GM23248 (cell line): ENCODE measurements around the gene TTC23L. TPM values are rescaled to one million over a fixed set of nuclear protein-coding genes. Genes with fewer than 3 reads are reported as not detected.

Source experiments
- DNase-seq: peaks from one replicate; pipeline ENCODE4 v3.0.0-alpha.2; 2015
- H2AFZ ChIP-seq: fragments of 200-600 bp; sonication (generic); 2 replicates; pipeline ENCODE4 v1.6.1; 2016; ENCODE audit warnings: antibody characterized with exemption
- H3F3A ChIP-seq: fragments of 200-600 bp; sonication (generic); 2 replicates; pipeline ENCODE4 v1.6.1; 2016; ENCODE audit warnings: mild to moderate bottlenecking, antibody characterized with exemption, mixed run types; ENCODE audit not compliant: insufficient read depth
- H3K27ac ChIP-seq: fragments of 200-600 bp; sonication (generic); 2 replicates; pipeline ENCODE4 v1.5.1; 2016; ENCODE audit warnings: mild to moderate bottlenecking
- H3K27me3 ChIP-seq: fragments of 200-600 bp; sonication (generic); replicated peaks from 2 replicates; pipeline ENCODE4 v1.6.1; 2016; ENCODE audit warnings: mild to moderate bottlenecking; ENCODE audit not compliant: insufficient read depth
- H3K36me3 ChIP-seq: fragments of 200-600 bp; sonication (generic); 2 replicates; pipeline ENCODE4 v1.6.1; 2016; ENCODE audit warnings: low read depth, mild to moderate bottlenecking
- H3K4me1 ChIP-seq: fragments of 200-600 bp; sonication (generic); 2 replicates; pipeline ENCODE4 v1.6.1; 2016; ENCODE audit warnings: mild to moderate bottlenecking; ENCODE audit not compliant: insufficient read depth
- H3K4me2 ChIP-seq: fragments of 200-600 bp; sonication (generic); one replicate; pipeline ENCODE4 v1.6.1; 2016; ENCODE audit warnings: mild to moderate bottlenecking; ENCODE audit not compliant: unreplicated experiment
- H3K4me3 ChIP-seq: fragments of 200-600 bp; sonication (generic); 2 replicates; pipeline ENCODE4 v1.5.1; 2016; ENCODE audit warnings: mild to moderate bottlenecking
- H3K79me2 ChIP-seq: fragments of 200-600 bp; sonication (generic); 2 replicates; pipeline ENCODE4 v1.6.1; 2016; ENCODE audit warnings: mild to moderate bottlenecking; ENCODE audit not compliant: insufficient read depth
- H3K9ac ChIP-seq: fragments of 200-600 bp; sonication (generic); 2 replicates; pipeline ENCODE4 v1.6.1; 2016; ENCODE audit warnings: mild to moderate bottlenecking
- H3K9me2 ChIP-seq: fragments of 200-600 bp; sonication (generic); 2 replicates; pipeline ENCODE4 v1.6.1; 2016; ENCODE audit warnings: mixed run types, mild to moderate bottlenecking, moderate library complexity; ENCODE audit not compliant: insufficient read depth
- H3K9me3 ChIP-seq: fragments of 200-600 bp; sonication (generic); one replicate; pipeline ENCODE4 v1.6.1; 2017; ENCODE audit warnings: low read depth
- H4K20me1 ChIP-seq: fragments of 200-600 bp; sonication (generic); 2 replicates; pipeline ENCODE4 v1.6.0; 2016; ENCODE audit not compliant: insufficient read depth
- EZH2 ChIP-seq: fragments of 200-600 bp; sonication (generic); IDR thresholded peaks from 2 replicates; pipeline ENCODE4 v1.6.1; 2018; ENCODE audit warnings: antibody characterized with exemption, mild to moderate bottlenecking; ENCODE audit not compliant: insufficient read depth, poor library complexity, severe bottlenecking
- EZH2phosphoT487 ChIP-seq: fragments of 200-600 bp; sonication (generic); IDR thresholded peaks from 2 replicates; pipeline ENCODE4 v1.6.1; 2018; ENCODE audit warnings: antibody characterized with exemption, moderate library complexity, mild to moderate bottlenecking, low read depth; ENCODE audit not compliant: insufficient read depth
- WGBS, 2 experiments: methylation state at CpG; one replicate each; pipeline ENCODE4 v1.1.6; 2015 to 2017; ENCODE audit warnings: low lambda C conversion rate in 2 of 2, low coverage in 1 of 2; ENCODE audit errors: missing lambda C conversion rate in 2 of 2; 5-methylcytosine and 5-hydroxymethylcytosine counted together
- in situ Hi-C: fragments of 300-500 bp; cut with MboI; formaldehyde crosslinking; loops from 2 replicates; pipeline ENCODE4 v1.15.0; 2020
- polyA plus RNA-seq: library from polyadenylated mRNA; unstranded; fragments of >200 nt; fragmentation: Nextera tagmentation; extraction: Ambion mirVana; gene quantifications from 2 replicates; pipeline ENCODE4 v1.2.1, GENCODE V29; 2016
- total RNA-seq: library from RNA; depleted of rRNA; stranded (reverse); fragments of >200 nt; shearing (Covaris generic); gene quantifications from 2 replicates; pipeline ENCODE4 v1.2.3, GENCODE V29; 2014

The TTC23L gene
- total and polyA plus RNA-seq, 2 experiments from 2014 or later: under 0.01 TPM; not detected in 1

GRCh38 chr5:34844106-34844505 is 5.1 kb downstream of the TTC23L start:
- Histone ChIP-seq H3K4me2 (no peak overlapping the region), H3K27me3 (no peaks in the 10 kb centered on the region), H3K79me2 (no peaks in the 10 kb centered on the region), H3K36me3 (no peaks in the 10 kb centered on the region), H3F3A (no peaks in the 10 kb centered on the region), H4K20me1 (no peaks in the 10 kb centered on the region), H3K9me2 (no peaks in the 10 kb centered on the region), H3K9me3 (no peaks in the 10 kb centered on the region), H3K4me1 (no peaks in the 10 kb centered on the region), H3K4me3 (no peak overlapping the region), H3K9ac (no peak overlapping the region), H2AFZ (no peak overlapping the region), H3K27ac (no peak overlapping the region)
- no peak for TF ChIP-seq EZH2
- in situ Hi-C loops: no loop called here
- 72 to 74% methylated on average over 3 of the region's 3 CpGs for WGBS, 2 experiments
- DNase-seq: no peak

GRCh38 chr5:34844999-34845398 is 6.0 kb downstream of the TTC23L start:
- TF ChIP-seq EZH2phosphoT487 (no peak), EZH2 (no peak)
- no peaks in the 10 kb centered on the region for H3K36me3 ChIP-seq
- H3K9me3 ChIP-seq: no peaks in the 10 kb centered on the region
- no peaks in the 10 kb centered on the region for H4K20me1 ChIP-seq
- no peaks in the 10 kb centered on the region for H3K4me1 ChIP-seq
- in situ Hi-C loops: no loop called here
- H3K4me3 ChIP-seq: no peak overlapping the region
- H3K27me3 ChIP-seq: no peaks in the 10 kb centered on the region
- H3K27ac ChIP-seq: no peak overlapping the region
- no peak overlapping the region for H3K9ac ChIP-seq
- no peaks in the 10 kb centered on the region for H3F3A ChIP-seq
- no peaks in the 10 kb centered on the region for H3K79me2 ChIP-seq
- WGBS, 2 experiments: 86 to 93% methylated on average over 4 of the region's 4 CpGs
- H3K4me2 ChIP-seq: no peak overlapping the region
- H3K9me2 ChIP-seq: no peaks in the 10 kb centered on the region
- H2AFZ ChIP-seq: no peak overlapping the region
- no peak for DNase-seq

- Histone ChIP-seq H3K9me3 (no peaks in the 10 kb centered on the region), H4K20me1 (no peaks in the 10 kb centered on the region), H3K4me3 (no peak overlapping the region), H3K9ac (no peak overlapping the region), H3F3A (no peaks in the 10 kb centered on the region), H3K27me3 (no peaks in the 10 kb centered on the region), H3K4me2 (no peak overlapping the region), H3K36me3 (no peaks in the 10 kb centered on the region), H3K9me2 (no peaks in the 10 kb centered on the region), H3K4me1 (no peaks in the 10 kb centered on the region), H3K27ac (no peak overlapping the region), H2AFZ (no peak overlapping the region), H3K79me2 (no peaks in the 10 kb centered on the region)
- DNase-seq: no peak
- in situ Hi-C loops: no loop called here
- TF ChIP-seq EZH2phosphoT487: no peak
- no peak for TF ChIP-seq EZH2
Observed at GRCh38 chr5:34847056-34847455, 8.1 kb downstream of the TTC23L start.

- Histone ChIP-seq H2AFZ (no peak overlapping the region), H3K9me3 (no peaks in the 10 kb centered on the region), H3F3A (no peaks in the 10 kb centered on the region), H3K4me3 (no peak overlapping the region), H3K4me2 (no peak overlapping the region), H3K27me3 (no peaks in the 10 kb centered on the region), H3K36me3 (no peaks in the 10 kb centered on the region), H3K79me2 (no peaks in the 10 kb centered on the region), H3K9me2 (no peaks in the 10 kb centered on the region), H3K27ac (no peak overlapping the region), H4K20me1 (no peaks in the 10 kb centered on the region), H3K4me1 (no peaks in the 10 kb centered on the region), H3K9ac (no peak overlapping the region)
- in situ Hi-C loops: no loop called here
- DNase-seq: no peak
- no peak for TF ChIP-seq EZH2phosphoT487
- TF ChIP-seq EZH2: no peak
- WGBS, 2 experiments: 79 to 88% methylated on average over 4 of the region's 4 CpGs
Observed at GRCh38 chr5:34847552-34847951, 8.6 kb downstream of the TTC23L start.

GRCh38 chr5:34848230-34848629 is 9.3 kb downstream of the TTC23L start:
- Histone ChIP-seq H3K4me2 (no peak overlapping the region), H2AFZ (no peak overlapping the region), H3K4me1 (no peaks in the 10 kb centered on the region), H3K9ac (no peak overlapping the region), H3K27ac (no peak overlapping the region), H3F3A (no peaks in the 10 kb centered on the region), H3K79me2 (no peaks in the 10 kb centered on the region), H4K20me1 (no peaks in the 10 kb centered on the region), H3K9me2 (no peaks in the 10 kb centered on the region), H3K4me3 (no peak overlapping the region), H3K36me3 (no peaks in the 10 kb centered on the region), H3K27me3 (no peaks in the 10 kb centered on the region), H3K9me3 (no peaks in the 10 kb centered on the region)
- in situ Hi-C loops: no loop called here
- no peak for TF ChIP-seq EZH2phosphoT487
- no peak for TF ChIP-seq EZH2
- no peak for DNase-seq
- 85 to 97% methylated on average over 2 of the region's 2 CpGs for WGBS, 2 experiments
